DMS 273 (cell line): ENCODE measurements around the gene PHACTR4.
"Not testable (repeated sequence)": the region's sequence is repeated elsewhere in the genome, so short reads cannot be mapped to it uniquely, and the experiment has no call there.

Experiments
- DNase-seq: peaks from one replicate; lab custom pipeline; 2025; ENCODE audit not compliant: unreplicated experiment; lab: John Stamatoyannopoulos, UW

PHACTR4 gene

GRCh38 chr1:28370239-28371009, 884 bp downstream of the PHACTR4 start:
- peak; percentile 75 for DNase-seq

DNA sequence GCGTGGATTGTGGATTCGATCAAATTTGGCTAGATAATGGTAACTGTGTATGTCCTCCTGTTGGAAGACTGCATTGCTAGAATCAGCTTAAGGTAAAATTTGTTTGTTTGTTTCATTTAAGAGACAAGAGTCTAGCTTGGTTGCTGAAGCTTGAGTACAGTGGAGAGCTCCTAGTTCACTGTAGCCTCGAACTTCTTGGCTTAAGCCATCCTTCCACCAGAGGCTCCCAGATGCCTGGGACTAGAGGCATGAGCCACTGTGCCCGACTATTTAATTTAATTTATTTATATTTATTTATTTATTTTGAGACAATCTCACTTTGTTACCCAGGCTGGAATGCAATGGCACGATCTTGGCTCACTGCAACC, 1.5 kb downstream of the PHACTR4 start:
- no peak for DNase-seq

DNA sequence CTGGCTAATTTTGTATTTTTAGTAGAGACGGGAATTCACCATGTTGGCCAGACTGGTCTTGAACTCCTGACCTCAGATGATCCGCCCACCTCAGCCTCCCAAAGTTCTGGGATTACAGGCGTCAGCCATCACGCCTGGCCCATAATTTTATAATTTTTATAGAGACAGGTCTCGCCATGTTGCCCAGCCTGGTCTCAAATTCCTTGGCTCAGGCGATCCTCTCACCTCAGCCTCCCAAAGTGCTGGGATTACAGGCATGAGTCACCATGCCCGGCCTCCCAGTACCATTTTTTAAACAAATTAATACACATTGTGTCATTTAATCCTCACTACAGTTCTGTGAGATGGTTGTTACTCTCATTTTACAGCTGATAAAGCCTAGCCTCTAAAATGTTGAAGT, 3.9 kb downstream of the PHACTR4 start:
- DNase-seq = not testable (repeated sequence)

DNA sequence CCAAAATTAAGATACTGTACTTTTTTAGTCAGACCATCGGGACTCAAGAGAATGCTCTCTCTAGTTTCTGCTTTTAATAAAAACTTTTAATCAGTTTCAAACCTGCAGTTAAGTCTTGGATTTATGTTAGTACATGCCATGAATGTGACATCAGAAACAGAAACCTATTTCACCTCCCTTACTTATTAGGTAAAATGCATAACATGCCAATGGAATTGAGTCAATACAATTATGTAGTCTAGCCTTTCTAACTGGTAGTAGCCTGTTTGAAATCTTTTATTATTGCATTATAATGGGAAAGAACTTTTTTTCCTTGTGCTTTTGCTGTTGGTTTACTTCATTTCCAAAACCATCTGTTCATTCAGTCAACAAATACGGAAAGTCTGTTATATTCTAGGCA, 4.8 kb downstream of the PHACTR4 start:
- no peak for DNase-seq

DNA sequence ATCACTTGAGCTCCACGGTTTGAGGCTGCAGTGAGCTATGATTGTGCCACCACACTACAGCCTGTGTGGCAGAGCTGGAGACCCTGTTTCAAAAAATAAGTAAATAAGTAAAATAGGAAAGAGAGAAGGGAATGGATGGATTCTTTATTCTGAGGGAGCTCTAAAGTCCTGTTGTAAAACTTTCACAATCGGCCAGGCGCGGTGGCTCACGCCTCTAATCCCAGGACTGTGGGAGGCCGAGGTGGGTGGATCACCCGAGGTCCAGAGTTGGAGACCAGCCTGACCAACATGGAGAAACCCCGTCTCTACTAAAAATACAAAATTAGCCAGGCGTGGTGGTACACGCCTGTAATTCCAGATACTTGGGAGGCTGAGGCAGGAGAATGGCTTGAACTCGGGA, 6.1 kb downstream of the PHACTR4 start:
- DNase-seq = not testable (repeated sequence)

GRCh38 chr1:28376195-28376594, 6.7 kb downstream of the PHACTR4 start:
- not testable (repeated sequence) for DNase-seq

DNA sequence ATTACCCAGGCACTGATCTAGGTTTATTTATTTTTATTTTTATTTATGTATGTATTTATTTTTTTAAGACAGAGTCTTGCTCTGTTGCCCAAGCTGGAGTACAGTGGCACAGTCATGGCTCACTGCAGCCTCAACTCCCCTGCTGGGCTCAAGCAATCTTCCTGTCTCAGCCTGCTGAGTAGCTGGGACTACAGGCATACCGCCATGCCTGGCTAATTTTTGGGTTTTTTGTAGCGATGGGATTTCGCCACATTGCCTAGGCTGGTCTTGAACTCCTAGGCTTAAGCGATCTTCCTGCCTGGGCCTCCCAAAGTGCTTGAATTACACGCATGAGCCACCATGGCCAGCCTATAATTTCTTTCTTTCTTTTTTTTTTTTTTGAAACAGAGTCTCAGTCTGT, 9.4 kb downstream of the PHACTR4 start:
- DNase-seq = no peak

DNA sequence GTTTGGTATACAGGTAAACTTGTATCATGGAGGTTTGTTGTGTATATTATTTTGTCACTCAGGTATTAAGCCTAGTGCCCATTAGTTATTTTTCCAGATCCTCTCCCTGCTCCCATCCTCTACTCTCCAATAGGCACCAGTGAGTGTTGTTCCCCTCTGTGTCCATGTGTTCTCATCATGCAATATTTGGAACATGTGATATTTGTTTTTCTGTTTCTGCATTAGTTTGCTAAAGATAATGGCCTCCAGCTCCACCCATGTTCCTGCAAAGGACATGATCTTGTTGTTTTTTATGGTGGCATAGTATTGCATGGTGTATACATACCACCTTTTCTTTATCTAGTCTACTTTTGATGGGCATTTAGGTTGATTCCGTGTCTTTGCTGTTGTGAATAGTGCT, 10.9 kb downstream of the PHACTR4 start:
- DNase-seq = no peak

DNA sequence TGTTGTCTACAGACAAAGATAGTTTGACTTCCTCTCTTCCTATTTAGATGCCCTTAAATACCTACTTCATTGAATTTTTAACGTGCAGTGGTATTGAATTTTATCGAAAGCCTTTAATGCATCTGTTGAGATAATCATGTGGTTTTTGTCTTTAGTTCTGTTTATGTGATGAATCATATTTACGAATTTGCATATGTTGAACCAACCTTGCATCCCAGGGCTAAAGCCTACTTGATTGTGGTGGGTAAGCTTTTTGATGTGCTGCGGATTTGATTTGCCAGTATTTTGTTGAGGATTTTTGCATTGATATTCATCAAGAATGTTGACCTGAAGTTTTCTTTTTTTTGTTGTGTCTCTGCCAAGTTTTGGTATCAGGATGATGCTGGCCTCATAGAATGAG, 14.2 kb downstream of the PHACTR4 start:
- not testable (repeated sequence) for DNase-seq

- no peak for DNase-seq
Observed at GRCh38 chr1:28392027-28392652, 22.6 kb downstream of the PHACTR4 start.

DNA sequence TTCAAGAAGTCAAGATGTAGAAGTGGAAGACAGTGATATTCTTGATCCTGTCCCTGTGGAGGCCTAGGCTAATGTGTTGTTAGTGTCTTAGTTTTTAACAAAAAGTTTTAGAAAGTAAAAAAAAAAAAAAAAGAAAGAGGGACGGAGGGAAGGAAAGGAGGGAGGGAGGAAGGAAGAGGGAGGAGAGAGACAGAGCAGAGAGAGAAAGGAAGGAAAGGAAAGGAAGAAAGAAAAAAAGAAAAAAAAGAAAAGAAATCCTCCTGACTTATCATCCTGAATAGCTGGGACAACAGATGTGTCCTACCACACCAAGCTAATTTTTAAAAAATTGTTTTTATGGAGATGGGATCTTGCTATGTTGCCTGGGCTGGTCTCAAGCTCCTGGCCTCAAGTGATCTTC, 24.6 kb downstream of the PHACTR4 start:
- no peak for DNase-seq

- no peak for DNase-seq
Observed at GRCh38 chr1:28395181-28395580, 25.6 kb downstream of the PHACTR4 start.

DNA sequence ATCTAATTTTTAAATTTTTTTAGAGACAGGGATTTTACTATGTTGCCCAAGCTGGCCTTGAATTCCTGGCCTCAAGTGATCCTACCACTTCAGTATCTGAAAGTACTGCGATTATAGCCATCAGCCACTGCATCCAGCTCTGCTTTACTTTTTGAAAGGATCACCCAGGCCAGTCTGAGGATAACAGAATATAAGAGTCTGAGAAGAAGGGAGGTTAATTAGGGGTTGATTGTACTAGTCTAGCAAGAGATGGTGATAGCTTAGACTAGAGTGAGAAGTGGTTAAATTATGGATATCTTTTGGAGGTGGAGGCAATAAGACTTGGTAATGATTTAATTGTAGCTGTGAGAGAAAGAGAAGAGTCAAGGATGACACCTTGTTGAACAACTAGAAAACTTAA, 32.2 kb downstream of the PHACTR4 start:
- no peak for DNase-seq

- no peak for DNase-seq
Observed at GRCh38 chr1:28409090-28409489, 39.5 kb downstream of the PHACTR4 start.

GRCh38 chr1:28411656-28412055, 42.1 kb downstream of the PHACTR4 start:
- no peak for DNase-seq

GRCh38 chr1:28412731-28413130, 43.2 kb downstream of the PHACTR4 start:
- no peak for DNase-seq

DNA sequence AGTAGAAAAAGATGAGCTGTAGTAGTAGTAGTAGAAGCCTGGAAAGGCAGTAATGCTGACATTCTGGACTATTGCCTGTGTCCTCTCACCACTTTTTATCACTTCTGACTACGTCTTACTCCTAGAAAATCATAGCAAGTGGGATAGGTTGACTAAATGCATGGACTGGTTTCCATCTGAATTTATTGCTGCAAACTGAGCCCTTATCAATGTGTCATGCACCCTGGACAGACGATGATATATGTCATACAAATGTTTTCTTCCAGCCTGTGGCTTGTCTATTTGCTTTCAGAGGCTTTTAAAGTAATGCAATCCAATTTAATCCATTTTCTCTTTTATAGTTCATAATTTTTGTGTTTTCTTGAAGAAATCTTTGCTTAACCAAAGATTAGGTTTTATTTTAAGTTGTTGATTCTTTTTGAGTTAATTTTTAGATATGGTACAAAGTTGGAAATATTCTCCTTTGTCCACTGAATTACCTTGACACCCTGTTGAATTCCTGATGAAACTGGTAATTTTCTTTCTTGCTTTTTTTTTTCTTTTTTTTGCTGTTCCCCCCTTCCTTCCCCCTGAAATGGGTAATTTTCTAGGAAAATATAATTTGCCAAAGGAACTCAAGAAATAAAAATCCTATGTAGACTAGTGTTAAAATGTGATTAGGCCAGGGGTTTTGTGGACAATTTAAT, 47.1 kb downstream of the PHACTR4 start:
- DNase-seq = no peak

- DNase-seq = peak; percentile 24
Observed at GRCh38 chr1:28417441-28417922, 47.9 kb downstream of the PHACTR4 start.

DNA sequence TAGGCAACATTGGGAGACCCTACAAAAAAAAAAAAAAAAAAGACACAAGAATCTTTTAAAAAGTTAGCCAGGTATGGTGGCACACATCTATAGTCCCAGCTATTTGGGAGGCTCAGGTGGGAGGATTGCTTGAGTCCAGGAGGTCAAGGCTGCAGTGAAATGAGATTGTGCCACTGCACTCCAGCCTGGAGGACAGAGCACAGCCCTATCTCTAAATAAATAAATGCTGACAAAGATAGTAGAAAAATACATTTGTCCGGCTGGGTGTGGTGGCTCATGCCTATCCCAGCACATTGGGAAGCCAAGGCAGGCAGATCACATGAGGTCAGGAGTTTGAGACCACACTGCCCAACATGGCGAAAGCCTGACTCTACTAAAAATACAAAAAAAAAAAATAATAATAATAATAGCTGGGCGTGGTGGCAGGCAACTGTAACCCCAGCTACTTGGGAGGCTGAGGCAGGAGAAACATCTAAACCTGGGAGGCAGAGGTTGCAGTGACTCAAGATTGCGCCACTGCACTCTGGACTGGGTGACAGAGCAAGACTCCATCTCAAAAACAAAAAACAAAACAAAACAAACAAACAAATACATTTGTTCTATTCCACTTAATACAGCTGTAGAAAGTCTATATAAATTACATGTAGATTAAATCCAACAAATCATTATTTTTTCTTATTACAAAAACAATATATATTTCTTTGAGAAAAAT, 48.5 kb downstream of the PHACTR4 start:
- DNase-seq = no peak

GRCh38 chr1:28421744-28422143, 52.2 kb downstream of the PHACTR4 start:
- DNase-seq = no peak

DNA sequence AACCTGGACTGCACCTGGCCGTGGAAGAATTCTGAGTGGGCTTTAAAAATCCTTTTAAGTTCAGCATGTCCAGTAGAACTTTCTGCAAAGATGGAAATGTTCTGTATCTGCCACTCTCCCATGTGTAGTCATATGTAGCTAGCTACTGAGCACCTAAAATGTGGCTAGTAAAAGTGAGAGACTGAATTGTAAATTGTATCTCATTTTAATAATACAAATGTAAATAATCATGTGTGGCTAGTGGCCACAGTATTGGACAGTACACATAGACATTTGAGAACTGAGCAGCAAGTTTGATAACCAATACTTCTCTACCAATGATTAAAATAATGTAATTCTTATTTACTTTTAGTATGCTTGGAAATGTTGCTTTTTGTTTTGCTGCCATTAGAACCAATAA, 57.3 kb downstream of the PHACTR4 start:
- no peak for DNase-seq
